Psoas muscle (tissue), 8 donors: Measurements from ENCODE around the gene IQCH. TPM values are rescaled to one million over a fixed set of nuclear protein-coding genes. Genes with fewer than 3 reads are reported as not detected.

ENCODE experiments used
- ATAC-seq, 4 donors: fragments of 200-7000 bp; cut with Tn5 transposase; one replicate each; pipeline ENCODE4 v1.9.1; 2020; ENCODE audit warnings: moderate library complexity in 3 of 4, mild to moderate bottlenecking in 2 of 4
- DNase-seq, 2 donors: peaks; one replicate each; pipeline ENCODE4 v3.0.0-alpha.2; 2020
- H3K27ac ChIP-seq: fragments of 200-600 bp; one replicate; pipeline ENCODE4 v1.8.0; 2022
- H3K27me3 ChIP-seq, 3 donors: fragments of 200-600 bp in 1 of 3; one replicate each; pipeline versions ENCODE4 v1.6.1 to v1.8.0; 2013 to 2022; ENCODE audit warnings: low read length in 2 of 3, mild to moderate bottlenecking in 2 of 3, moderate library complexity in 1 of 3; ENCODE audit not compliant: insufficient read depth in 3 of 3
- H3K36me3 ChIP-seq, 2 donors: fragments of 200-600 bp in 1 of 2; one replicate each; pipeline versions ENCODE4 v1.6.1 to v1.8.0; 2013 to 2022; ENCODE audit warnings: low read depth in 1 of 2, mild to moderate bottlenecking in 1 of 2, moderate library complexity in 1 of 2; ENCODE audit not compliant: insufficient read depth in 1 of 2
- H3K4me1 ChIP-seq: fragments of 200-600 bp; one replicate; pipeline ENCODE4 v1.8.0; 2022
- H3K4me3 ChIP-seq: fragments of 200-600 bp; one replicate; pipeline ENCODE4 v1.8.0; 2022; ENCODE audit warnings: mild to moderate bottlenecking
- H3K9me3 ChIP-seq: fragments of 200-600 bp; one replicate; pipeline ENCODE4 v1.8.0; 2022
- WGBS, 3 donors: extraction: QIAGEN DNeasy Blood & Tissue Kit; methylation state at CpG; one replicate each; pipeline versions ENCODE4 v1.1.6 to v1.1.7; 2013; 5-methylcytosine and 5-hydroxymethylcytosine counted together
- intact Hi-C, 2 donors: fragments of 100-400 bp; cut with DNase I; formaldehyde crosslinking; loops; one replicate each; pipeline versions ENCODE4 v1.11.0 to v1.14.2; 2022
- polyA plus RNA-seq, 3 donors: library from polyadenylated mRNA; stranded (reverse); fragments of 200-250 nt; gene quantifications; one replicate each; pipeline ENCODE4 v1.2.3, GENCODE V29; 2013
- total RNA-seq, 4 donors: library from RNA; stranded (reverse); fragmentation: NEBNext Ultra II Directional in 2 of 4; extraction: Animal tissue kit (Norgen Biotek cat#: 25700) in 2 of 4; gene quantifications; one replicate each; pipeline versions ENCODE4 v1.2.1 to v1.2.4, GENCODE V29; 2021 to 2023
- TF ChIP-seq, protein P1 (sequence below): fragments of 200-600 bp; IDR thresholded peaks from one replicate; pipeline ENCODE4 v1.8.0; 2022; ENCODE audit warnings: antibody characterized with exemption
- donor health status: healthy with polysubstance abuse.
- donor health status: DM: no; HTN: no; CAD: no; lungs with moderate emphysema.
- donor health status: Bipolar disorder and iron deficiency.
- donor health status: healthy.
- donor health status: DM: yes; HTN: yes; CAD: no.
- donor health status: DM: no; HTN: no; CAD: no.
- donor health status: DM: no; HTN: no; CAD: no.
- donor health status: DM: yes; HTN: yes; CAD: no.

IQCH gene
- total and polyA plus RNA-seq, 7 donors, result 0.27 to 1.0 (median 0.60) TPM

- TF ChIP-seq, protein P1, sequence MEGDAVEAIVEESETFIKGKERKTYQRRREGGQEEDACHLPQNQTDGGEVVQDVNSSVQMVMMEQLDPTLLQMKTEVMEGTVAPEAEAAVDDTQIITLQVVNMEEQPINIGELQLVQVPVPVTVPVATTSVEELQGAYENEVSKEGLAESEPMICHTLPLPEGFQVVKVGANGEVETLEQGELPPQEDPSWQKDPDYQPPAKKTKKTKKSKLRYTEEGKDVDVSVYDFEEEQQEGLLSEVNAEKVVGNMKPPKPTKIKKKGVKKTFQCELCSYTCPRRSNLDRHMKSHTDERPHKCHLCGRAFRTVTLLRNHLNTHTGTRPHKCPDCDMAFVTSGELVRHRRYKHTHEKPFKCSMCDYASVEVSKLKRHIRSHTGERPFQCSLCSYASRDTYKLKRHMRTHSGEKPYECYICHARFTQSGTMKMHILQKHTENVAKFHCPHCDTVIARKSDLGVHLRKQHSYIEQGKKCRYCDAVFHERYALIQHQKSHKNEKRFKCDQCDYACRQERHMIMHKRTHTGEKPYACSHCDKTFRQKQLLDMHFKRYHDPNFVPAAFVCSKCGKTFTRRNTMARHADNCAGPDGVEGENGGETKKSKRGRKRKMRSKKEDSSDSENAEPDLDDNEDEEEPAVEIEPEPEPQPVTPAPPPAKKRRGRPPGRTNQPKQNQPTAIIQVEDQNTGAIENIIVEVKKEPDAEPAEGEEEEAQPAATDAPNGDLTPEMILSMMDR, result no peak
- Histone ChIP-seq H3K36me3 (peaks cover 3 to 14% of the 10 kb centered on the region in 2 donors), H3K9me3 (no peaks in the 10 kb centered on the region), H3K27me3 (no peaks in the 10 kb centered on the region), H3K27ac (no peak overlapping the region), H3K4me3 (no peak overlapping the region), H3K4me1 (no peaks in the 10 kb centered on the region)
- no peak for ATAC-seq
- intact Hi-C loops, result loop anchor here in 1 of 2 donors (5.0 kb wide), 1 partner anchor 273 kb away; no protein-coding TSS in a partner anchor
- WGBS, 3 donors, result 83 to 94% (median 89%) methylated on average over 3 of the region's 3 CpGs
- DNase-seq, result no peak
Observed at GRCh38 chr15:67224889-67225288, 29.7 kb upstream of the IQCH start.

GRCh38 chr15:67225336-67225735 is 29.2 kb upstream of the IQCH start:
- WGBS, 3 donors, result 96 to 100% (median 98%) methylated on average over 2 of the region's 2 CpGs
- no peaks in the 10 kb centered on the region for H3K4me1 ChIP-seq
- H3K27me3 ChIP-seq, result no peaks in the 10 kb centered on the region
- H3K4me3 ChIP-seq, result no peak overlapping the region
- H3K27ac ChIP-seq, result no peak overlapping the region
- TF ChIP-seq, protein P1, result no peak
- no peaks in the 10 kb centered on the region for H3K9me3 ChIP-seq
- H3K36me3 ChIP-seq, result peaks cover 3 to 15% of the 10 kb centered on the region in 2 donors
- intact Hi-C loops, result no loop called here
- DNase-seq (no peak), ATAC-seq (no peak)

- TF ChIP-seq, protein P1, result no peak
- intact Hi-C loops, result no loop called here
- H3K36me3 ChIP-seq, result peaks cover 7 to 36% of the 10 kb centered on the region in 2 donors
Observed at GRCh38 chr15:67227431-67227830, 27.2 kb upstream of the IQCH start.

DNA sequence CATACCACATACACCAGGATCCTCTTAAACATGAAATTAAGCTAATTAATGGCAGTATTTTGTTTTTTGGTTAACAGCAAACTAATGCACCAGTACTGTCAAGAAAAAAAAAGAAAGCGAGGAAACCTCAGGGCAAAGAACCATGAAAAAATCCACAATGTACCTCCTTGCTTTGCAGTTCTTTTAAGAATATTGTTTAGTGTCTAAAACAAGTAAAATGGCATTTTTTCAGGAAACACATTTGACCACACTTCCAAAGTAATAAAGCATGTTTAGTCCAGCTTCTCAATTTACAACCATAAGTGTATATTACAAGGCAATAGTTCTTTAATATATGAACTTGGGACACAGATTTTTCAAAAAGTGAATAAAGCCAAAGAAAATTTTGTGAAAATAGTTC is 26.7 kb upstream of the IQCH start:
- no peak for ATAC-seq
- intact Hi-C loops, result no loop called here
- TF ChIP-seq, protein P1, result no peak
- Histone ChIP-seq H3K4me3 (no peak overlapping the region), H3K36me3 (peaks cover 7 to 39% of the 10 kb centered on the region in 2 donors), H3K9me3 (no peaks in the 10 kb centered on the region), H3K27ac (no peak overlapping the region), H3K4me1 (no peaks in the 10 kb centered on the region), H3K27me3 (no peaks in the 10 kb centered on the region)
- 94 to 100% (median 100%) methylated on average over 1 of the region's 1 CpG for whole genome bisulfite sequencing, 3 donors
- no peak for DNase-seq

More at GRCh38 chr15:67227431-67227830, 27.2 kb upstream of the IQCH start:
- Histone ChIP-seq H3K9me3 (no peaks in the 10 kb centered on the region), H3K4me3 (no peak overlapping the region), H3K27ac (no peak overlapping the region), H3K27me3 (no peaks in the 10 kb centered on the region), H3K4me1 (no peaks in the 10 kb centered on the region)
- DNase-seq (no peak), ATAC-seq (no peak)
- 43 to 77% (median 68%) methylated on average over 1 of the region's 1 CpG for WGBS, 3 donors

GRCh38 chr15:67228286-67228685 is 26.3 kb upstream of the IQCH start:
- intact Hi-C loops, result no loop called here
- ATAC-seq (no peak), DNase-seq (no peak)
- H3K4me3 ChIP-seq, result no peak overlapping the region
- no peaks in the 10 kb centered on the region for H3K9me3 ChIP-seq
- H3K27ac ChIP-seq, result no peak overlapping the region
- TF ChIP-seq, protein P1, result no peak
- H3K27me3 ChIP-seq, result no peaks in the 10 kb centered on the region
- H3K36me3 ChIP-seq, result peaks cover 4 to 43% of the 10 kb centered on the region in 2 donors
- no peaks in the 10 kb centered on the region for H3K4me1 ChIP-seq
- 45 to 52% (median 46%) methylated on average over 1 of the region's 1 CpG for WGBS, 3 donors
